Vagina (tissue), 2 donors: ENCODE measurements around the gene NRP1. TPM values are rescaled to one million over a fixed set of nuclear protein-coding genes. Genes with fewer than 3 reads are reported as not detected.
A peak's percentile ranks its signal among the peaks of the same experiment; 100 is the strongest.

Experiments
- DNase-seq, 2 donors: peaks; one replicate each; pipeline ENCODE4 v3.0.0-alpha.2; 2017; ENCODE audit errors: extremely low spot score in 2 of 2
- H3K27ac ChIP-seq: fragments of 200-600 bp; sonication (generic); one replicate; pipeline ENCODE4 v1.5.1; 2019
- H3K27me3 ChIP-seq: fragments of 200-600 bp; sonication (generic); one replicate; pipeline ENCODE4 v1.5.1; 2019
- H3K36me3 ChIP-seq, 2 donors: fragments of 200-600 bp; sonication (generic); one replicate each; pipeline ENCODE4 v1.5.1; 2017 to 2019
- H3K4me1 ChIP-seq: fragments of 200-600 bp; sonication (generic); one replicate; pipeline ENCODE4 v1.5.1; 2019
- H3K4me3 ChIP-seq, 2 donors: fragments of 200-600 bp; sonication (generic); 1 replicate in 1 of 2; 2 replicates in 1 of 2; pipeline ENCODE4 v1.5.1; 2016 to 2019
- H3K9me3 ChIP-seq: fragments of 200-600 bp; sonication (generic); one replicate; pipeline ENCODE4 v1.5.1; 2019
- POLR2A ChIP-seq, 2 donors: fragments of 450-650 bp; IDR thresholded peaks; one replicate each; pipeline ENCODE4 v1.6.1; 2017; ENCODE audit warnings: antibody characterized with exemption in 2 of 2, mild to moderate bottlenecking in 2 of 2, moderate library complexity in 2 of 2
- POLR2AphosphoS5 ChIP-seq, 2 donors: sonication (generic); formaldehyde crosslinking; IDR thresholded peaks; one replicate each; pipeline ENCODE4 v1.9.0; 2017; ENCODE audit warnings: antibody characterized with exemption in 2 of 2, mild to moderate bottlenecking in 2 of 2, low read depth in 1 of 2; ENCODE audit not compliant: insufficient read depth in 1 of 2
- intact Hi-C: fragments of 100-400 bp; cut with DNase I; formaldehyde crosslinking; loops from one replicate; pipeline ENCODE4 v1.15.1; 2023
- total RNA-seq: library from RNA; depleted of rRNA; stranded (reverse); fragments of >200 nt; gene quantifications from one replicate; pipeline ENCODE4 v1.2.3, GENCODE V29; 2016
- TF ChIP-seq, protein P1 (sequence below), 3 experiments: fragments of 450-650 bp in 2 of 3; fragments of 200-600 bp in 1 of 3; sonication (generic) in 1 of 3; IDR thresholded peaks; one replicate each; pipeline ENCODE4 v1.5.1; 2017 to 2019; ENCODE audit warnings: antibody characterized with exemption in 3 of 3, mild to moderate bottlenecking in 2 of 3, moderate library complexity in 2 of 3

NRP1 gene
- total RNA-seq, 1 donor from 2014 or later, result 52.5 TPM

DNA sequence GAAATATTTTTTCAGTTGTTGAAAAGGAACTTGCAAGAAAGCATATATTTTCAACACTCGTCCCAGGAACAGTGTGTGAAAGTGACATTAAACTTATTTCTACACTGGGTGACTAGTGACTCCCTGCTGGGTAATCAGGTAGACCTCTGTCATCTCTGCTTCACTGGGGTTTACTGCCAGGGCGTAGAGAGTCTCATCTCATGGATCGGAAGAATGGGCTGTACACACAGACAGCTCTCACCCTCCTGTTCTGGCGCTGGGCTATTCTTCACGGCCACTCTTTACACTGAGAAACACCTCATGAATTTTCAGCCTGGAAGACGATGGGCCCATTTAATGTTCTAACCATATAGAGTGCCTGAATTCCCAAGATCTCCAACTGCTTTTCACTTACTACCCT, 36.4 kb downstream of the NRP1 start:
- Histone ChIP-seq H3K9me3 (no peaks in the 10 kb centered on the region), H3K27me3 (no peaks in the 10 kb centered on the region), H3K4me3 (no peak overlapping the region), H3K36me3 (no peaks in the 10 kb centered on the region), H3K27ac (no peak overlapping the region), H3K4me1 (peaks cover 18% of the 10 kb centered on the region)
- DNase-seq, result no peak
- intact Hi-C loops, result no loop called here
- TF ChIP-seq POLR2AphosphoS5 (IDR thresholded peaks at IDR 0.05; ENCODE audit: insufficient read depth in 1 of 2, low read depth in 1 of 2) (no peak), POLR2A (IDR thresholded peaks at IDR 0.05) (no peak)

DNA sequence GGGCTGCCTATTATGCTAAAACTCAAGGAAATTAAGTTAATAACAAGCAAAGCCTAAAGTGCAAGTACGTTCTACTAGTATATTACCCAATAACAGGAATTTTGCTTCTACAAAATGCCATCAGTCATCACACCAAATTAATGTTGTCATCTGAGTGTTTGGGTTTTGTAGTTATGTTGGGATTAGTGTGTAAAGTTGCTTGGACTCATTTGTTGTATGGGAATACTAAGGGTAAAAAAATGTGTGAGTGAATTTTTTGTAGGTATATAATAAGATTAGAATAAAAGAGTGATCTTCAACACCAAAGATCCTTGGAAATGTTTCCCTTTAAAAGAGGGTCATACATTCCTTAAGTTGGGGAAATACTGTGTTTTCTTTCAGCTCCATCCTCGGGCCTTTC, 38.6 kb downstream of the NRP1 start:
- Histone ChIP-seq H3K4me1 (peaks cover 40% of the 10 kb centered on the region), H3K27ac (no peak overlapping the region), H3K27me3 (no peaks in the 10 kb centered on the region), H3K9me3 (no peaks in the 10 kb centered on the region), H3K4me3 (no peak overlapping the region), H3K36me3 (no peaks in the 10 kb centered on the region)
- TF ChIP-seq, protein P1, sequence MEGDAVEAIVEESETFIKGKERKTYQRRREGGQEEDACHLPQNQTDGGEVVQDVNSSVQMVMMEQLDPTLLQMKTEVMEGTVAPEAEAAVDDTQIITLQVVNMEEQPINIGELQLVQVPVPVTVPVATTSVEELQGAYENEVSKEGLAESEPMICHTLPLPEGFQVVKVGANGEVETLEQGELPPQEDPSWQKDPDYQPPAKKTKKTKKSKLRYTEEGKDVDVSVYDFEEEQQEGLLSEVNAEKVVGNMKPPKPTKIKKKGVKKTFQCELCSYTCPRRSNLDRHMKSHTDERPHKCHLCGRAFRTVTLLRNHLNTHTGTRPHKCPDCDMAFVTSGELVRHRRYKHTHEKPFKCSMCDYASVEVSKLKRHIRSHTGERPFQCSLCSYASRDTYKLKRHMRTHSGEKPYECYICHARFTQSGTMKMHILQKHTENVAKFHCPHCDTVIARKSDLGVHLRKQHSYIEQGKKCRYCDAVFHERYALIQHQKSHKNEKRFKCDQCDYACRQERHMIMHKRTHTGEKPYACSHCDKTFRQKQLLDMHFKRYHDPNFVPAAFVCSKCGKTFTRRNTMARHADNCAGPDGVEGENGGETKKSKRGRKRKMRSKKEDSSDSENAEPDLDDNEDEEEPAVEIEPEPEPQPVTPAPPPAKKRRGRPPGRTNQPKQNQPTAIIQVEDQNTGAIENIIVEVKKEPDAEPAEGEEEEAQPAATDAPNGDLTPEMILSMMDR (IDR thresholded peaks at IDR 0.05), result no peak
- no peak for TF ChIP-seq POLR2A (IDR thresholded peaks at IDR 0.05)
- no peak for TF ChIP-seq POLR2AphosphoS5 (IDR thresholded peaks at IDR 0.05; ENCODE audit: insufficient read depth in 1 of 2, low read depth in 1 of 2)
- intact Hi-C loops, result no loop called here
- DNase-seq, result no peak

DNA sequence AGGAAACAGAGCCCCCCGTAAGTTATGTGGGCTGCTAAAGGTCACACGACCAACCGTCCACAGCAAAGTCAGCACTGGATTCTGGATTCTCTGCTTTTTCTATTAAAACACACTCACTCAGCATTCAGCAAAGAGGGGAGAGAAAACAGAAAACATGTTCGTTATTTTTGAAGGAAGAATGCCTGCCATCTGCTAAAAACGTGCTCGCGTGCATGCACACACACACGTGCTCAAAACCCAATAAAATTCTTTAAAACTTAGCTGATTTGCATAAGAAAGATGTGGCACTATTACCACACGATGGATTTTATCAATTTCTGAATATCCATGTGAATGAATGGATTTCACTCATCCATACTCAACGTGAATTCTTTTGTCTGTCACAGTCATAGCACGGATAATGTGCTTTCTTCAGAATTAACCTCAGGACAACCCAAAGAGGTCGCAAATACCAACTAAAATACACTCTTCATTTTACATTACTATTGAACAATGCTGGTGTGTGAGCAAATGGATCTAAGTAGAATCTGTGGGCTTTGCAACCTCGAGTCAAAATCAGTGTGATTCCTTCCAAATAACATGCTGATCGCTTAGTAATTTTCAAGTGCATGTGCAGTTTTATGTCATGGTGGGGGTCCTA, 40.8 kb downstream of the NRP1 start:
- TF ChIP-seq POLR2AphosphoS5 (IDR thresholded peaks at IDR 0.05; ENCODE audit: insufficient read depth in 1 of 2, low read depth in 1 of 2) (no peak), POLR2A (IDR thresholded peaks at IDR 0.05) (no peak)
- TF ChIP-seq, protein P1 (IDR thresholded peaks at IDR 0.05), result no peak
- Histone ChIP-seq H3K4me1 (peaks cover 43% of the 10 kb centered on the region), H3K36me3 (no peaks in the 10 kb centered on the region), H3K27me3 (no peaks in the 10 kb centered on the region), H3K27ac (peak overlapping the region; percentile 23), H3K9me3 (no peaks in the 10 kb centered on the region), H3K4me3 (no peak overlapping the region)
- intact Hi-C loops, result no loop called here
- no peak for DNase-seq

DNA sequence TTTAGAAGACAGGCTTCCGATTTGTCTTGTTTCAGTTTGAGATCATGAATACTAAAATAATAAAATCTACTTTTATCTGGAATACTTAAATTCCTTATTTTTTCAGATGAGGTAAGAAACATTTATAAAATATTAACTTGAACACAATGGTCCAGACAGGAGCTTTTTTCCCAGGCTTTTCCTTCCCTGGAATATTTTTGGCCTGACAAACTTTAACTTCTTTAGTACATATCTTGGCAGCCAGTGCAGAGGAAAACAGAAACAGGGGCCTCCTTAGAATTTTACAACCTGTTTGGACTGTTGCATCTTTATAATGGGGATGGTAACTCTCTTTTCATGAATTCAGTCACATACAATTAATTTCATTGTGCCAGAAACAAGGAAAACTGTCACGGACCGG, 41.4 kb downstream of the NRP1 start:
- Histone ChIP-seq H3K9me3 (no peaks in the 10 kb centered on the region), H3K36me3 (no peaks in the 10 kb centered on the region), H3K27ac (peak overlapping the region; percentile 23), H3K4me3 (no peak overlapping the region), H3K27me3 (no peaks in the 10 kb centered on the region), H3K4me1 (peaks cover 39% of the 10 kb centered on the region)
- TF ChIP-seq, protein P1 (IDR thresholded peaks at IDR 0.05), result no peak
- no peak for TF ChIP-seq POLR2A (IDR thresholded peaks at IDR 0.05)
- TF ChIP-seq POLR2AphosphoS5 (IDR thresholded peaks at IDR 0.05; ENCODE audit: insufficient read depth in 1 of 2, low read depth in 1 of 2), result no peak
- intact Hi-C loops, result no loop called here
- no peak for DNase-seq

DNA sequence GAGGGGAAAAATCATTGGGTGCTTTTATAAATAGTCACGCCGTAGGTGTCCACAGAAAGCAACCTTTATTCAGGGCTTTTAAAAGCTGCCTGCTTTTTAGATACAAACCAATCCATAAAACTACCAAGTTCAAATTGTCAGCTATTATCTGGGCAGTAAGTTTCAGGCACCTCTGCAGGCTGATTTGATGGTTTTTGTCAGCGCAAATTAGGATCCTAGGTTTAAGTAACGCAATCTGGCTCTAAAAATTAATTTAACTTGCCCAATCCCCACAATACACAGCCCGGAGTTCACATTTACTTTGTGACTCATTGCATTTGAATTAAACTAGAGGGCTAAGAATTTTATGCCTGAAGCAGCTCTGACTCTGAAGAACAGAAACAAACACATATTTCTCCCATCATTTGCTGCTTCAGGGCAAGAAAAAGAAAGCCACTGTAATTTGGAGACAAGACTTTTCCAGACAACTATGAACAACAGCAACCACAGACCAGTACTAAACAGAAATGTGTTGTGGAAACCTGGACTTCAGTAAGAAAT, 43.3 kb downstream of the NRP1 start:
- H3K27me3 ChIP-seq, result no peaks in the 10 kb centered on the region
- peak overlapping the region; percentile 50 for H3K27ac ChIP-seq
- TF ChIP-seq POLR2A (IDR thresholded peaks at IDR 0.05) (no peak), POLR2AphosphoS5 (IDR thresholded peaks at IDR 0.05; ENCODE audit: insufficient read depth in 1 of 2, low read depth in 1 of 2) (no peak)
- TF ChIP-seq, protein P1 (IDR thresholded peaks at IDR 0.05), result no peak
- intact Hi-C loops, result no loop called here
- H3K9me3 ChIP-seq, result no peaks in the 10 kb centered on the region
- H3K4me1 ChIP-seq, result peaks cover 43% of the 10 kb centered on the region
- DNase-seq, result no peak
- no peak overlapping the region for H3K4me3 ChIP-seq
- H3K36me3 ChIP-seq, result no peaks in the 10 kb centered on the region
